NCI-H1092 treated with DMSO at 0.1 percent for 48 hours (cell line): ENCODE results near the gene CFAP53.

ENCODE experiments used
- DNase-seq: peaks from one replicate; lab custom pipeline; 2025; lab: John Stamatoyannopoulos, UW

Gene CFAP53

DNA sequence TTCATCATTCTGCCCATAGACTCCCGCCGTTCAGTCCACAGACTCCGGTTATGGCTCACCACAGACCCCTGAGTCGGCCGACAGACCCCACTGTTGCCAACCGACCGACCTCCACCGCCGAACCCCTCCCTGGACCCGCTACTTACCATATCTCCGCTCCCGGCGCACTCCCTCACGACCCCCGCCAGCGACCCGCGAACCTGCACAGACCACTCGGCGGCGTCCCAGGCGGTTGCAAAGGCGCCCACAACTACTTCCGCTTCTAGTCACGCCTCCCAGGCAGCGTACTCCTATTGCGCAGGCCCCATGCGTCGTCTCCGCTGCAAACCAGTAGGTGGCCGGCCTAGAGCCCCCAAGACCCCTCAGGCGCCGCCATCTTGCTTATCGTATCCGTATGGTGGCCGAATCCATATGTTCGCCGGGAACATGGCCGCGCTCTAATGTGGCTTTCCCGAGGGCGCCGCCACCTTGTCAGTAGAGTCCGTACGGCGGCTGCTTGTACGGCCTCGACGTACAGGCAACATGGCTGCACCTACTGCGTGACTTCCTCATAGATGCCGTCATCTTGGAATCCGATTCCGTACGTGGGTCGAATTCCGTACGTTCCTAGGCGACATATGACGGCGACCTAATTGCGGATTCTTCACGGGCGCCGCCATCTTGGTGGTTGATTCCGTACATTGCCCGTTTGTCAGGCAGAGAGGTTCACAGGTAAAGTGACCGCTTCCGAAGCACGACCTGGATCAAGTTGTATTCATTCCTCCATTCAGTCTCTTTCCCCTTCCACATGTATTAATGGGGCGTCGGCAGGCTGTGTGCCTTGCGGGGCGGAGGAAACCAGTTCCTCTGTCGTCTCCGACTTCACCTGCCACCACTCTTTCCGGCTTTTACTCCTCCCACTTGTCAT is 21.4 kb upstream of the CFAP53 start, which contains the start of gene CXXC1:
Gene CXXC1, minus strand, starts transcription at position 252 of the 907 bp plus-strand sequence. Its CDS starts 103 bp downstream, at position 149.
- peak; percentile 100 for DNase-seq

DNA sequence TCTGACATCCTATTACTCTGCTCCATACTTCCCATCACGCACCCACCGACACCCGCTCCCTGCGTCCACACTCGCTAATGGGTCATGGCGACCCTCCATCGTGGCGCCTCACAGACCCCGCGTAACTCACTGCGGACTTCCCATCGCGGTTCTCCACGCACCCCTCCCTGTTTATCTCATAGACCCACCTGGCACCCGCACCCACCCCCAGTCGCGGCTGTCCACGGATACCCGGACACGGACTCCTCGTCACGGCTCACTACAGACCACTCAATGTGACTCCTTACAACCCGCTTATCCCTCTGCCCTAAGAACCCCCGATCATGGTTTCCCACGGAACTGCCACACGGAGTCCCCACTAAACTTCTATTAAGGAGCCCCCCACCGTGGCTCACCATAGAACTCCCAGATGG is 20.7 kb upstream of the CFAP53 start:
- peak; percentile 33 for DNase-seq

DNA sequence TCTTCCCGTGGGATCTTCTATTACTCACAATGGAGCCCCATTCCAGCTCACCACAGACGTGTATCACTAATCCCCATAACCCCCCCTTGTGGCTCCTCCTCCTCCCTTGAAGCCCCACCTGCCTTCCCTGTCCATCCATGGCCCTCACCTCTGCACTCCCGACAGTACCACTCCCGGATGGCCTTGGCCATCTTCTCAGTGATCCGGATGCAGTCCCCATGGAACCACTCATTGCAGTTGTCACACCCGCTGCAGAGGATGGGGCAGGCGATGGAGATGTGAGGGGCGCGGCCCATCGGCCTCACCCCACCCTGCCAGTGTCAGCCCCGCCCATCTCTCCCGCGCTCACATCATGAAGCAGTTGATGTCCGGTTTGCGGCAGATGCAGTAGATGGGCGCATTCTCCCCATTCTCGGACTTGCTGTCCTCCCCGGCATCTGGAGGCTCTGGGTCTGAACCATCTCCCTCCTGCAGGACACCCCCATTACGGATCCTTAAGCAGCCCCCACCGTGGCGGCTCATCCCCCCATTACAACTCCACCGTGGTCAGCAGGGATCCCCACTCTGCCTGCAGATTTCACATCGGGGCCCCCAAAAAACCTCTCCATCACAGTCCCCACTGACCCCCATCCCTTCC is 20.2 kb upstream of the CFAP53 start:
- no peak for DNase-seq

DNA sequence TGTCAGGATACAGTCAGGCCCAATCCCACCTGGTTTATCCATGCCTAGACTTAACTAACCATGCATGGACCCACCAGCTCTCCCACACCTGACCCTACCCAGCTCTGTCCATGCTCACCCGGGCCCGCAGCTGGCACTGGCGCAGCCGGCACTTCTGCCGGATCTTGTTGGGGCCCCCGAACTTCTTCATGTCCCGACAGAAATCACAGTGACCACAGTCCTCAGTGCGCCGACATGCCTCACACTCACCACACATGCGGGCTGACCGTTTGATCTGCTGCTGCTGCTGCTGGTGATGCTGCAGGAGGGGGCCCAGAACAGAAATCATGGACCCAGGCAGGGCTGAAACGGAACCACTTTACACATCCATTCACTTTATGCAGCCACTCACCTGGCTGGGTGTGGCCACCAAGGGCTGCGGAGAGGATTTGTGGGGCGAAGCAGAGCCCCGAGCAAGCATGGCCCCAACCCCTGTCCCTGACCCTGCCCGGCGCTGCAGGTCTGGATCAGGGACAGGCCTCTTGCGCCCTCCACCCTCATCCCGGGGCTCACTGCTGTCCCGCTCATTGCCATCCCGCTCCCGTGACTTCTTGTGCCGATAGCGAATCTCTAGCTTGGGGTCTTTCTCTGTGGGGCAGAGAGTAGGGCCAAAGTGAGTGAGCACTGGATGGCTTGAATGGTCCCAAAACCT is 19.5 kb upstream of the CFAP53 start:
- no peak for DNase-seq

DNA sequence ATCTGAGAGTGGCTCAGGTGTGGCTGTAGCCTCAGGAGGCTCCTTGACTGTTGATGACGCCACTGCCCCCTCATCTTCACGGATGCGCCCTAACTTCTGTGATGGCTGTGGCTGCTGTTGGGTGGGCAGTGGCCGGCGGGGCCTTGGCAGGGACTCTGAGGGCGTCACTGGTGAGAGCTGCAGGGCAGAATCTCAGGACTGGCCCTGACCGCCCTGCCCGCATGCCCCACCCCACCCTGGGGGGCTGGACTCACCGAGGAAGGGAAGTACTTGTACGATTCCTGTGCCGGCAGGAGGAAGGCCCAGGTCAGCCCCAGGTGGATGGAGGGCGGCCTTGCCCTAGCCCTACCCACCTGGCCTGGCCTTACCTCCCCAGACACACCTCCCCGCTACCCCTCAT is 18.8 kb upstream of the CFAP53 start:
- DNase-seq: no peak

DNA sequence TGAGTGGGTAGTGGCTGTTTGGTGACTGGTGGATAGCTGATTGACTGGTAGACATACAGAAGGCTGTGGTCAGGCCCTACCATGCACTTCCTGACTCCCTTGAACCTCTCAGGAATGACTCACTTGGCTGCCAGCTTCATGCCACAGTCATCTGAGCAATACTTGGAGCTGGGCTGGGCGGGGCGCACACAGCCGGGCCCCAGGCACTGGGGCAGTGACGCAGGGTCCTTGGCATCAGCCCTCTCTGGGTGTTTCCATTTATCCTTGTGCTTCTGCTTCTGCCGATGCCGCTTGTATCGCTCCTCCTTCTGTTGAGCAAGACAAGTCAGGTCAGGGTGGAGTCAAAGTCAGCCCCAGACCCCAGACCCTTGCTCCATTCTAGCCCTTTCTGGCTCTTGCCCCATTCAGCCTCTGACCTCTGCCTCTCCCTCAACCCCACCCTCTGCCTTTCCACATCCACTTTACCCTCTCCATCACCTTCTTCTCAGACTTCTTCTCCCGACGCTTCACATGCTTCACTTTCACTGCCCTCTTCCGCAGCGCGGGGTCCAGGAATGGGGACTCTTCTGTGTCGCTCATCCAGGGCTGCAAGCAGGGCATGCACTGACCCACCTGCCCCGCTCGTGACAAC is 18.1 kb upstream of the CFAP53 start:
- DNase-seq: no peak

DNA sequence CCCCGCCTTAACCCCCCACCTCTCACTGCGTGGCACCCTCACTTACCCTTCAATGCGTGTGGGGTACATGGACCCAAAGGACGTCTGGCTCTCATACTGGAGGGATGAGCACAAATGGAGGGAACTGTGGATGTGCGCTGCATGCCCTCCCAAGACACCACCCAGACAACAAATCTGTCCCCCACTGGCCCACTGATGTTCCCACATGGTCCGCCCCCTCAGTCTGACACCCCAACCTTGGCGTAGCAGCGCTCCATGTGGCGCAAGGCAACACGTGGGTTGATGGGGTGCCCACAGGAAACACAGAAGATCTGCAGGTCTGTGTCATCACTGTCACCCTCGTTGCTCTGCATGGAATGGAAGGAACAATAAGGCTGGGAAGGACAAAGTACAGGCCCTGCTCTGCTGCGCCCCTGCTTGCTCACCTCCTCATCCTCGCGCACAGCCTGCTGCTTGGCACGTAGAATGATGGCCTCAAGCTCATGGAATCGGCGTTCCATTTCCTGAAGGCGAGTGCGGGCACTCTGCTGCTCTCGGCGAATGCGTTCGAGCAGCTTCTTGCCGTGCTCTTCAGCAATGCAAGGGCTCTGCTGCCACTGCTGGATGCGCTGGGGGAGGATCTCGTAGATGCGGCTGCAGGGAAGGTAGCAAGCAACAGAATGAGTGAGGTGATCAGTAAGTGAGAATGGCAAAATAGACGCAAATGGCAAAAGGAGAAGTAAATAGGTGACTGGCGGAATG is 17.3 kb upstream of the CFAP53 start:
- no peak for DNase-seq

DNA sequence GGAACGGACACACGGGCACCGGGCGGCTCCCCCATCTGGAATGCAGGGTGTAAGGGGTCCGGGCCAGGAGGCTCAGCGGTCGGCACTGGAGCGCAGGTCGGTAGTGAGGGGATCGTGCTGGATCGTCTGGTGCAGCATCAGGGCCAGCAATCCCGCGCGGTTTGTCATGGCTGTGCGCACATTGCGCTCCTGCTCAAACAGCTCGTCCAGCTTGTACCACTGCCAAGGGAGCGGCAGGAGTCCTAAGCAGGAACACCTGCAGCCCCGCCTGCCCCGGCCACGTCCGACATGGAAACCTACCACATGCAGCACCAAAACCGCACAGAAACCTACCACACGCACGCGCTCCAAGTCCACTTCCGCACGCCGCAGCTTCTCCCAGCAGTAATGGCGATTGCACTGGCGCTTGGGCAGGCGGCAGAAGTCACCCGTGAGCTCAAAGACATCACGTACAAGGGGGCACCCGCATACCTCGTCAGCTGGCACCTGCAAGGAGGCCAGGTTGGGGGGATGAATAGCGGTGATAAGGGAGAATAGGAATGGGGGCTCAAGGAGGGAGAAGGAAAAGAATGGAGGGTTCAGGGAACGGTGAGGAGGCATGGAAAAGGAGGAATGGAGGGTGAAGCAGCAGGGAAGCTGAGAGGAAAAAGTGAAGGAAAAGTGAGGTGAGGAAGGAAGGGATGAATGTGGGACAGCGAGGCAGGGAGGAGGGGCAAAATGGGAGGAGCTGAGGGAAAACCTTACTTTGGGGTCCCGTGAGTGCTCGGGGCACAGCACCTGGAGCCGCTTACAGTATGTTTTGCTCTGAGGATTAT is 16.4 kb upstream of the CFAP53 start:
- DNase-seq: peak; percentile 6

DNA sequence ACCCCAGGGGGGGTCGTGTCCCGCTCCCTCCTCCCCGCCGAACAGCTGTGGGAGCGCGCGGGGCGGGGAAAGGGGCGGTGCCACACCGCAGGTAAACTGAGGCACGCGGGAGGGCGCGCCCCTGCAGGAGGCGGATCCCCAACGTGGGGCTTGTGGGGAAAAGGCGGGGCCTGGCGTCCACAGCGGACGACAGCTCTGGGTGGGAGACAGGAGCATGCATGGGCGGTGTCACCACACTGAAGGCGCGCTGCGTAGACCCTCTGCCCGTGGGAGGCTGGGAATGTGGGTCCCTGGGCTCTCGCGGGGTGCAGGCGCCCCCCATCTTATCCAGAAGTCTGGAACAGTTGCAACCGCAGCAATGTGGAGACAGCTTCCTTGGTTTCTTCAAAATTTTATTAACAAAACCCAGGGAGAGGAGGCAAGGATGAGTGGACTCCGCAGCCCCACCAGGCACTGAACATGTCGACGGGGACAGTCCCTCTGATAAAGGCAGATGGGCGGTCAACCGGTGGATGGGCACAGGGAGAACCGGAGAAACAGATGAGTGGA is 15.8 kb upstream of the CFAP53 start:
- DNase-seq: no peak

DNA sequence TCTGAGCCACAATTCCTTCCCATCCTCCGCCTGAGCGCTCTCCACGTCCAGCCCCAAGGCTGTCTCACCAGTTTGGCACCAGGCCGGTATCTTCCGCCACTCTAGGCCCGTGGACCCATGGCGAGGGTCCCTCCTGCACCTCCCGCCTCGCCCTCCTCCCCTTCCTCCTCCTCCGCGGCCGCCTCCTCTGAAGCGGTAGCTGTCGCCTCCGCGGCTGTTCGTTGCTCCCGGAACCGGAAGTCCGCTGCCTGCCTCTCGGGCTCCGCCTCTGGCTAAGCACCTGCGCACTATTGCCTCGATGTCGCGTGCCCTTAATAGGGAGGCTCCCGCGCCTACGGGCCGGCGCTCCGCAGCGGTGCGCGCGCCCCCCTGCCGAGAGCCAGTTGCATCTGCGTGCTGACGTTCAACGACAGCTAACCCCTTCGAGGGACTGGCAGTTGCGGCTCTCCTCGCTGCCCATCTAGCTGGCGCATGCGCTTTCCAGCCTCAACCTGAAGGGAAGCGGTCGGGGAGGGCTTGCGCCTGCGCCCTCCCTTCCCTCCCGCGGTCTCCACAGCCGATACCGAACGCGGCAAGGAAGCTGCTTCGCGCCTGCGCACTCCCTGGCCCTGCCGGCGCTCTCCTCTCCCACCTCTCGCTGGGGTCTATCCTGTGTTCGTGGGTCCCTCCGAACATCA is 15.1 kb upstream of the CFAP53 start, which contains the start of gene MBD1:
Gene MBD1, minus strand, starts transcription at position 229 of the 677 bp plus-strand sequence. CDS start 1,531 bp downstream, outside the sequence.
- peak; percentile 99 for DNase-seq

DNA sequence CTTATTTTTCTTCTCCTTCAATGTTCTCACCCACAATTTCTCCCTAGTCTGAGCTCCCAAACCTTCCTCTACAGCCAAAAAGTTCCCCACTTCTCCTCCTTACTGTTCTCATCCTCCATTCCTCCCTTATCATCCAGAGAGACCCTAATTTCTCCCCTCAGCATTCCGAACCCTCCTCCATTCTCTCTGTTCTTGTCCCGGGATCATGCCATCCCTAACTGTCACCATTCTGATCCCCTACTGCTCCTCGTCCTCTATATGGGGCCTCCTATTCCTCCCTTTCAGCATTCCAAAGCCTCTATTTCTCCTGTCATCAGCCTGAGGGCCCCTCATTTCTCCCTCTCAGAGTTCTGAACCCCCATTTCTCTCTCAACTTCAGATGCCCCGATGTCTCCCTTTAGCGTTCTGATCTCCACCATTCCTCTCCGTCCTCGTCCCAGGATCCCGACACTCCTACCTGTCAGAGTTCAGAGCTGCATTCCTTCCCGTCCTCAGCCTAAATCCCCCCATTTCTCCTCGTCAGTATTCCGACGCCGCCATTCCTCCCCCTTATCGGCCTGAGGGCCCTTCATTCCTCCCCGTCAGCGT is 14.5 kb upstream of the CFAP53 start:
- DNase-seq: no peak

DNA sequence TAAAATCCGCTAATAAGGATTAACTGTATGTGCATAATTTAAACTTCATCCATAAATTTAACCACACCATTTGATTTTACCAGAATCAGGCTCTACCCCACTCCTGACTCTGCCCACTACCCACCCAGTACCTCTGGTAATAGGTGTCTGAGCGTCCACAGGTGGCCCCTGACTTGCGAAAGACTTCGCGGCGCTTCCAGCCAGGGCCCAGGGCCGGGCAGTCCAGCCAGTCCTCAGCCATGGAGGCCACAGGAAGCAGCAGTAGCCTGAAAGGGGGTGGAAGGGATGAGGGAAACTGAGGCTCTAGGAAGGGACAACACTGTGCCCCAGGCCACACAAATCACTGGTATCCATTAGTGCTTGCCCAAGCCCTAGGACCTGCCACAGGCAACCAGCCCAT is 13.5 kb upstream of the CFAP53 start:
- DNase-seq: no peak

DNA sequence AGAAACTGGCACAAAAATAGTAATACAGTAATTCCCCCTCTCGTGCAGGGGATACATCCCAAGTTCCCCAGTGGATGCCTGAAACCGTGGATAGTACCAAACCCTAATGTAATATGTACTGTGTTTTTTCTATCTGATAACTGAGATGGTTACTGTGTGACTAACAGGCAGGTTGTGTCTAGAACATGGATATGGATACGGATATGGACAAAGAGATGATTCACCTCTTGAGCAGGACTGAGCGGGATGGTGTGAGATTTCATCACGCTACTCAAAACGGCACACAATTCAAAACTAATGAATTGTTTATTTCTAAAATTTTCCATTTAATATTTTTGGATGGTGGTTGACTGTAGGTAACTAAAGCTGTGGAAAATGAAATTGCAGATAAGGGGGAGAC is 11.6 kb upstream of the CFAP53 start:
- DNase-seq: no peak

DNA sequence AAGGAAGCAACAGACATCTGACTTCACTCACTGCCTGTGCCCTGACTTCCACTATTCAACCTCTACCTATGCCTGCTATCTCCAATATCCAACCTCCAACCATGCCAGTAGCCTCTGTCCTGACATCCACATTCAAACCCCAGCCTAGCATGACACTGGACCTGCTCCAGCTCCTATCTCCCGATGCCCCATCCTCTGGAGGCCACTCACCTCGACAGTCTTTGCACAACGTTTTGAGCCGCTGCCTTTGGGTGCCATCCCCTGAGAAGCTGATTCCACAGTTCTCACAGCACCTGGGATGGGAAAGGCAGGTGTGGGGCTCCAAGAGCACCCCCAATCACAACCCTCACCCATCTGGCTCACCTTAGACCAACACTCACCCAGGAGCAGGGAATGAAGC is 10.2 kb upstream of the CFAP53 start:
- DNase-seq: no peak

DNA sequence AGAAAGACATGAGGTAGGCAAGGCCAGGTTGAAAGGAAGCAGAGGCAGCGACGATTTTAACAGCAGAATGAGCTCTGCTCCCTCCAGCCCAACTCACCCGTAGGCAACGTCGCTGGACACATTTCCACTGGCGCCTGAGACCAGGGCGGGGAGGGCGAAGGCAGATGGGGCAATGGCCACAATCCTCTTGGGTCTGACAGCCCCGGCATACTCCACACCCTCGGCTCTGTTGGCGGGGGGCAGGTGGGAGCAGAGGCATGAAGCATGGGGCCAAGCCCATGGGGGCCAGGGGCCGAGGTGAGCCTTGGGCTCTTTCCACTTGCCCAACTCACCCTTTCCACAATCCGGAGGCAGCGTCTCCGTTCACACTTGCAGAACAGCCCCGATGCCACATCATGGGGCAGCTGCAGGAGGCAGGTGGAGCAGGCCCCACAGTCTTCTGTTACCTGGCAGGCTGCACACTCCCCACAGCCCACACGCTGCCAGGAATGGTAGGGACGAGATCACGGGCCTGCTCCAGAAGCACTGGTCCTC is 9.3 kb upstream of the CFAP53 start:
- DNase-seq: no peak

DNA sequence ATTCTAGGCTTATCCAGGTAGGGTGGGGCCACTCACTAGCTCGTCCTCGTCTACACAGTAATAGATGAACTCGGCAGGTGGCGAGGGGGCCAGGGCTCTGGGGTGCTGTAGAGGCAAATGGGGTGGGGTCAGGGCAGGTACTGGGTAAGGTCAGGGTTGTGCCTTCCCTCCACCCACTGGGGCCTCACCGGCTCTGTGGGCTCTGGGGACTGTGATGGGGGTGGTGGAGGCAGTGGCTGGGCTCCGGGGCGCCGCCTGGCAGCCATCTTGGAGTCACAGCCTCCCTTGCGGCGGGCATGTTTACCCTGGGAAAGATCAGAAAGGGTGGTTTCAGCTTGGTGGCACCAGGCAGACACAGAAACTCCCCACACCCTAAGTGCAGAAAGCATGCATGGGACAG is 8.6 kb upstream of the CFAP53 start:
- DNase-seq: no peak

DNA sequence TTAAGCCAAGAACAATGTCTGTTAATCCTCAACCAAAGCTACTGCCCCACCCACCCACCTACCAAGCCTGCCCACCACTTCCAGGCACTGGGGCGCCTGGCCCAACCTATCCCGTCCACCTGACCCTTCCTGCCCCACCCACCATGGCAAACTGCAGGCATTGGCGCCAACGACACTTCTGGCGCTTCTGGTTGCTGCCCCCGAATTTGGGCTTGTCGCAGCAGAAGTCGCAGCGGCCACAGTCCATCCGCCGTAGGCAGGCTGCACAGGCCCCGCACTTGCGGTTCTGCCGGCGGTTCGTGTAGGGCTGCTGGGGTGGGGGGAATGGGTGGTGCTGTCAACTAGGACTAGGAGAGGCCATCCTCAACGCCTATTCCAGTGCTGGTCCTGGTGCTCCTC is 7.7 kb upstream of the CFAP53 start:
- no peak for DNase-seq

DNA sequence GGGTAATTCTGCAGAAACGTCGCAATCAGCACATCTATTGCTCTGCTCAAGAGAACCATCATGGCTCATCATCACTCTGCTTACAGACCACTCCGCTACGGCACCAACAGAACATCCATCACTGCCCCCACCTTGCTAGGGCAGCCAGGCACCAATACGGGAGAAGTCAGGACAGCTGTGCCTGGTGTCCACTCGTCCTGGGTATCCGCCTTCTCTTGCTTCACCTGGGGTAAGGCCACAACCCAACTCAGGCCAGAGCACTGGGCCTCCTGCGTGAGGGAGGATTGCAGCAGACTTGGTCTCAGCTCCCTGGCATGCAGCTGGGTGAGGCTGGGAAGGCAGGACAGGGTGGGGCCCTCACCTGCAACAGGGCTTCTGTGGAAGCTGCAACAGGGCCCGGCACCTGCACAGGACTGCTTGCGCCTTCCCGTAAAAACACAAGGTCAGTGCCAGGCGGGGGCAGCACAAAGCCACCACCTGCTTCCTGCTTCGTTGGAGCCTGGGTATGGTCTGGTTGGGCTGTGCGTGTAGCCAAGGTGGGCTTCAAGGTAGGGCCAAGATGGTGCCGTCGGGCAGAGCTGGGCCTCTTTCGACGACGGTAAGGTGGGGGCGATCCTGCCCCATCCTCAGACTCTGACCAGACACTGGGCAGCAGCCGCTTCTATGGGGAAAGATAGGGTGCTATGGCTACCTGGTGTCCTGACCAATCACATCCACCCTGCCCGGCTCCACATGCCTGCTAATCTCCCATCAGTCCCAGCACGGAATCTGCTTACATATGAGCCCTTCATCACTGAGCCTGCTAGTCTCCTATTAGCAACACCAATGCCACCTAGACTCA is 7.1 kb upstream of the CFAP53 start:
- DNase-seq: no peak
